Liver (tissue), 9 donors: Measurements from ENCODE around the gene LRWD1. TPM values are rescaled to one million over a fixed set of nuclear protein-coding genes. Genes with fewer than 3 reads are reported as not detected.

ENCODE experiments used
- DNase-seq: peaks from one replicate; pipeline ENCODE4 v3.0.0-alpha.2; 2017; ENCODE audit warnings: low spot score
- H3K27ac ChIP-seq, 2 donors: one replicate each; pipeline ENCODE4 v1.7.0; 2013; ENCODE audit warnings: inconsistent platforms in 2 of 2, low read length in 2 of 2, control low read depth in 1 of 2, low read depth in 1 of 2, mild to moderate bottlenecking in 1 of 2
- H3K27me3 ChIP-seq, 4 donors: one replicate each; pipeline versions ENCODE4 v1.6.1 to v1.7.0; 2013; ENCODE audit warnings: low read length in 3 of 4, inconsistent platforms in 1 of 4, mild to moderate bottlenecking in 1 of 4, moderate library complexity in 1 of 4; ENCODE audit not compliant: control insufficient read depth in 4 of 4, insufficient read depth in 4 of 4
- H3K36me3 ChIP-seq, 4 donors: one replicate each; pipeline versions ENCODE4 v1.6.1 to v1.7.0; 2013; ENCODE audit warnings: low read length in 3 of 4, mild to moderate bottlenecking in 3 of 4, low read depth in 1 of 4, moderate library complexity in 1 of 4; ENCODE audit not compliant: control insufficient read depth in 4 of 4, insufficient read depth in 3 of 4
- H3K4me1 ChIP-seq, 4 donors: one replicate each; pipeline versions ENCODE4 v1.6.1 to v1.7.0; 2013; ENCODE audit warnings: low read length in 3 of 4, mild to moderate bottlenecking in 3 of 4, moderate library complexity in 1 of 4; ENCODE audit not compliant: control insufficient read depth in 4 of 4, insufficient read depth in 4 of 4
- H3K4me3 ChIP-seq, 3 donors: one replicate each; pipeline versions ENCODE4 v1.6.1 to v1.7.0; 2013; ENCODE audit warnings: low read length in 3 of 3, control low read depth in 1 of 3, low read depth in 1 of 3, mild to moderate bottlenecking in 1 of 3
- H3K9ac ChIP-seq, 2 donors: one replicate each; pipeline ENCODE4 v1.7.0; 2013; ENCODE audit warnings: low read length in 2 of 2, mild to moderate bottlenecking in 2 of 2, moderate library complexity in 2 of 2, control low read depth in 1 of 2, low read depth in 1 of 2
- H3K9me3 ChIP-seq, 4 donors: one replicate each; pipeline versions ENCODE4 v1.6.1 to v1.7.0; 2013; ENCODE audit warnings: low read length in 3 of 4; ENCODE audit not compliant: control insufficient read depth in 4 of 4
- EGR1 ChIP-seq, 2 donors: IDR thresholded peaks; 2 replicates each; pipeline ENCODE4 v1.6.1; 2016 to 2018; ENCODE audit warnings: antibody characterized with exemption in 2 of 2, low read depth in 2 of 2
- FOXA1 ChIP-seq: IDR thresholded peaks from 2 replicates; pipeline ENCODE4 v1.6.1; 2016; ENCODE audit warnings: antibody characterized with exemption
- FOXA2 ChIP-seq: IDR thresholded peaks from 2 replicates; pipeline ENCODE4 v1.6.1; 2016; ENCODE audit warnings: antibody characterized with exemption
- GABPA ChIP-seq, 2 donors: IDR thresholded peaks in 1 of 2; conservative IDR thresholded peaks in 1 of 2; 2 replicates each; pipeline ENCODE4 v1.6.1; 2016; ENCODE audit warnings: antibody characterized with exemption in 2 of 2, mild to moderate bottlenecking in 1 of 2, moderate library complexity in 1 of 2
- HNF4A ChIP-seq, 2 donors: conservative IDR thresholded peaks; 2 replicates each; pipeline ENCODE4 v1.6.1; 2016; ENCODE audit warnings: antibody characterized with exemption in 2 of 2, mild to moderate bottlenecking in 2 of 2
- HNF4G ChIP-seq: IDR thresholded peaks from 2 replicates; pipeline ENCODE4 v1.6.1; 2016; ENCODE audit warnings: antibody characterized with exemption
- JUND ChIP-seq, 2 donors: IDR thresholded peaks; 2 replicates each; pipeline ENCODE4 v1.6.1; 2016; ENCODE audit warnings: antibody characterized with exemption in 2 of 2
- MAX ChIP-seq: IDR thresholded peaks from 2 replicates; pipeline ENCODE4 v1.6.1; 2016; ENCODE audit warnings: antibody characterized with exemption
- NR2F2 ChIP-seq: IDR thresholded peaks from 2 replicates; pipeline ENCODE4 v1.6.1; 2016; ENCODE audit warnings: antibody characterized with exemption
- RAD21 ChIP-seq, 2 donors: IDR thresholded peaks; 2 replicates each; pipeline ENCODE4 v1.6.1; 2016; ENCODE audit warnings: antibody characterized with exemption in 2 of 2, mild to moderate bottlenecking in 2 of 2
- RXRA ChIP-seq, 2 donors: IDR thresholded peaks; 2 replicates each; pipeline ENCODE4 v1.6.1; 2017 to 2018; ENCODE audit warnings: antibody characterized with exemption in 2 of 2, mild to moderate bottlenecking in 1 of 2
- SP1 ChIP-seq: IDR thresholded peaks from 2 replicates; pipeline ENCODE4 v1.6.1; 2018; ENCODE audit warnings: antibody characterized with exemption, mild to moderate bottlenecking
- TAF1 ChIP-seq: conservative IDR thresholded peaks from 2 replicates; pipeline ENCODE4 v1.6.1; 2016; ENCODE audit warnings: antibody characterized with exemption, mild to moderate bottlenecking
- YY1 ChIP-seq: IDR thresholded peaks from 2 replicates; pipeline ENCODE4 v1.6.1; 2016; ENCODE audit warnings: antibody characterized with exemption, mild to moderate bottlenecking
- WGBS: extraction: QIAGEN DNeasy Blood & Tissue Kit; methylation state at CpG from one replicate; pipeline ENCODE4 v1.1.7; 2013; 5-methylcytosine and 5-hydroxymethylcytosine counted together
- polyA plus RNA-seq, 2 donors: library from polyadenylated mRNA; stranded (reverse) in 1 of 2; unstranded in 1 of 2; fragments of 200-250 nt in 1 of 2; fragments of >200 nt in 1 of 2; fragmentation: Nextera tagmentation in 1 of 2; extraction: Ambion mirVana in 1 of 2; gene quantifications; one replicate each; pipeline versions ENCODE4 v1.2.1 to v1.2.3, GENCODE V29; 2013 to 2015
- total RNA-seq, 2 donors: library from RNA; depleted of rRNA; stranded (reverse); fragments of >200 nt; gene quantifications; one replicate each; pipeline ENCODE4 v1.2.3, GENCODE V29; 2014
- TF ChIP-seq, protein P1 (sequence below): IDR thresholded peaks from 2 replicates; pipeline ENCODE4 v1.6.1; 2016; ENCODE audit warnings: antibody characterized with exemption, mild to moderate bottlenecking
- TF ChIP-seq, protein P2 (sequence below): fragments of 150-350 bp; IDR thresholded peaks from 2 replicates; pipeline ENCODE4 v1.5.1; 2017; ENCODE audit warnings: improper control_type of control experiment, low read depth, low read length; ENCODE audit not compliant: missing input control
- TF ChIP-seq, protein P3 (sequence below): IDR thresholded peaks from 2 replicates; pipeline ENCODE4 v1.6.1; 2016; ENCODE audit warnings: antibody characterized with exemption
- donor health status: healthy.
- donor health status: healthy.
- donor health status: healthy.
- donor health status: healthy.
- donor health status: healthy.

The LRWD1 gene
- total and polyA plus RNA-seq, 4 donors = 8.6 to 15.3 (median 13.0) TPM

- peak overlapping the region; percentile 76 to 94 (median 82) for H3K4me3 ChIP-seq
- peaks cover 0 to 5% (median 0%) of the 10 kb centered on the region in 4 donors for H3K36me3 ChIP-seq
- peak overlapping the region; percentile 61 to 93 for H3K9ac ChIP-seq
- peak; percentile 48 for DNase-seq
- peak overlapping the region in 1 of 2 donors; percentile 6 for H3K27ac ChIP-seq
- no peaks in the 10 kb centered on the region for H3K9me3 ChIP-seq
- no peak for TF ChIP-seq RAD21 (IDR thresholded peaks at IDR 0.05)
- TF ChIP-seq, protein P1, sequence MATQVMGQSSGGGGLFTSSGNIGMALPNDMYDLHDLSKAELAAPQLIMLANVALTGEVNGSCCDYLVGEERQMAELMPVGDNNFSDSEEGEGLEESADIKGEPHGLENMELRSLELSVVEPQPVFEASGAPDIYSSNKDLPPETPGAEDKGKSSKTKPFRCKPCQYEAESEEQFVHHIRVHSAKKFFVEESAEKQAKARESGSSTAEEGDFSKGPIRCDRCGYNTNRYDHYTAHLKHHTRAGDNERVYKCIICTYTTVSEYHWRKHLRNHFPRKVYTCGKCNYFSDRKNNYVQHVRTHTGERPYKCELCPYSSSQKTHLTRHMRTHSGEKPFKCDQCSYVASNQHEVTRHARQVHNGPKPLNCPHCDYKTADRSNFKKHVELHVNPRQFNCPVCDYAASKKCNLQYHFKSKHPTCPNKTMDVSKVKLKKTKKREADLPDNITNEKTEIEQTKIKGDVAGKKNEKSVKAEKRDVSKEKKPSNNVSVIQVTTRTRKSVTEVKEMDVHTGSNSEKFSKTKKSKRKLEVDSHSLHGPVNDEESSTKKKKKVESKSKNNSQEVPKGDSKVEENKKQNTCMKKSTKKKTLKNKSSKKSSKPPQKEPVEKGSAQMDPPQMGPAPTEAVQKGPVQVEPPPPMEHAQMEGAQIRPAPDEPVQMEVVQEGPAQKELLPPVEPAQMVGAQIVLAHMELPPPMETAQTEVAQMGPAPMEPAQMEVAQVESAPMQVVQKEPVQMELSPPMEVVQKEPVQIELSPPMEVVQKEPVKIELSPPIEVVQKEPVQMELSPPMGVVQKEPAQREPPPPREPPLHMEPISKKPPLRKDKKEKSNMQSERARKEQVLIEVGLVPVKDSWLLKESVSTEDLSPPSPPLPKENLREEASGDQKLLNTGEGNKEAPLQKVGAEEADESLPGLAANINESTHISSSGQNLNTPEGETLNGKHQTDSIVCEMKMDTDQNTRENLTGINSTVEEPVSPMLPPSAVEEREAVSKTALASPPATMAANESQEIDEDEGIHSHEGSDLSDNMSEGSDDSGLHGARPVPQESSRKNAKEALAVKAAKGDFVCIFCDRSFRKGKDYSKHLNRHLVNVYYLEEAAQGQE = no peak
- TF ChIP-seq TAF1 = no peak
- no peak for TF ChIP-seq FOXA1
- TF ChIP-seq SP1 = no peak
- TF ChIP-seq, protein P2, sequence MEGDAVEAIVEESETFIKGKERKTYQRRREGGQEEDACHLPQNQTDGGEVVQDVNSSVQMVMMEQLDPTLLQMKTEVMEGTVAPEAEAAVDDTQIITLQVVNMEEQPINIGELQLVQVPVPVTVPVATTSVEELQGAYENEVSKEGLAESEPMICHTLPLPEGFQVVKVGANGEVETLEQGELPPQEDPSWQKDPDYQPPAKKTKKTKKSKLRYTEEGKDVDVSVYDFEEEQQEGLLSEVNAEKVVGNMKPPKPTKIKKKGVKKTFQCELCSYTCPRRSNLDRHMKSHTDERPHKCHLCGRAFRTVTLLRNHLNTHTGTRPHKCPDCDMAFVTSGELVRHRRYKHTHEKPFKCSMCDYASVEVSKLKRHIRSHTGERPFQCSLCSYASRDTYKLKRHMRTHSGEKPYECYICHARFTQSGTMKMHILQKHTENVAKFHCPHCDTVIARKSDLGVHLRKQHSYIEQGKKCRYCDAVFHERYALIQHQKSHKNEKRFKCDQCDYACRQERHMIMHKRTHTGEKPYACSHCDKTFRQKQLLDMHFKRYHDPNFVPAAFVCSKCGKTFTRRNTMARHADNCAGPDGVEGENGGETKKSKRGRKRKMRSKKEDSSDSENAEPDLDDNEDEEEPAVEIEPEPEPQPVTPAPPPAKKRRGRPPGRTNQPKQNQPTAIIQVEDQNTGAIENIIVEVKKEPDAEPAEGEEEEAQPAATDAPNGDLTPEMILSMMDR = no peak
- no peak for TF ChIP-seq GABPA (IDR thresholded peaks at IDR 0.05 in 1 of 2, conservative IDR thresholded peaks at IDR 0.05 in 1 of 2)
- TF ChIP-seq, protein P3, sequence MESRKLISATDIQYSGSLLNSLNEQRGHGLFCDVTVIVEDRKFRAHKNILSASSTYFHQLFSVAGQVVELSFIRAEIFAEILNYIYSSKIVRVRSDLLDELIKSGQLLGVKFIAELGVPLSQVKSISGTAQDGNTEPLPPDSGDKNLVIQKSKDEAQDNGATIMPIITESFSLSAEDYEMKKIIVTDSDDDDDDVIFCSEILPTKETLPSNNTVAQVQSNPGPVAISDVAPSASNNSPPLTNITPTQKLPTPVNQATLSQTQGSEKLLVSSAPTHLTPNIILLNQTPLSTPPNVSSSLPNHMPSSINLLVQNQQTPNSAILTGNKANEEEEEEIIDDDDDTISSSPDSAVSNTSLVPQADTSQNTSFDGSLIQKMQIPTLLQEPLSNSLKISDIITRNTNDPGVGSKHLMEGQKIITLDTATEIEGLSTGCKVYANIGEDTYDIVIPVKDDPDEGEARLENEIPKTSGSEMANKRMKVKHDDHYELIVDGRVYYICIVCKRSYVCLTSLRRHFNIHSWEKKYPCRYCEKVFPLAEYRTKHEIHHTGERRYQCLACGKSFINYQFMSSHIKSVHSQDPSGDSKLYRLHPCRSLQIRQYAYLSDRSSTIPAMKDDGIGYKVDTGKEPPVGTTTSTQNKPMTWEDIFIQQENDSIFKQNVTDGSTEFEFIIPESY = no peak
- no peaks in the 10 kb centered on the region for H3K27me3 ChIP-seq
- 15% methylated on average over 24 of the region's 24 CpGs for WGBS
- H3K4me1 ChIP-seq = peaks cover 8 to 45% (median 35%) of the 10 kb centered on the region in 4 donors
Observed at GRCh38 chr7:102463841-102464576, 775 bp upstream of the LRWD1 start.

DNA sequence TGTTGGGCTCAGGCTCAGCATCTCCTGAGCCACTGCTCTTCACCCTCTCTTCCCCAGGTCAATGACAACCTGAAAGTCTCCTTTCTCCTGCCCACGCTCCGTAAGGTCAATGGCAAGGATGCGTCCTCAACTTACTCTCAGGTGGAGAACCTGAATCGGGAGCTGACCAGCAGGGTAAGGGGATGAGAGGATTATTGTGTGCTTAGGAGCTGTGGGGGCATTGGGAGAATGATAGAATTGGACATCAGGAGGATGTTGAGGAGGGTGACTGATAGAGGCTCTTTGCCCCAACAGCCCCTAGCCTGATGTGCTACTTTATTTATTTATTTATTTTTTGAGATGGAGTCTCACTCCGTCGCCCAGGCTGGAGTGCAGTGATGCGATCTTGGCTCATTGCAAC lies 1.3 kb downstream of the LRWD1 start:
- H3K36me3 ChIP-seq = no peaks in the 10 kb centered on the region
- H3K27me3 ChIP-seq = no peaks in the 10 kb centered on the region
- peaks cover 14 to 60% (median 54%) of the 10 kb centered on the region in 4 donors for H3K4me1 ChIP-seq
- no peak overlapping the region for H3K9ac ChIP-seq
- H3K27ac ChIP-seq = no peak overlapping the region
- no peak overlapping the region for H3K4me3 ChIP-seq
- DNase-seq = no peak
- no peaks in the 10 kb centered on the region for H3K9me3 ChIP-seq
- 96% methylated on average over 7 of the region's 7 CpGs for WGBS
- TF ChIP-seq TAF1 (no peak), FOXA2 (no peak), FOXA1 (no peak), HNF4A (conservative IDR thresholded peaks at IDR 0.05) (no peak), MAX (no peak), RXRA (IDR thresholded peaks at IDR 0.05) (no peak), YY1 (no peak), EGR1 (IDR thresholded peaks at IDR 0.05; ENCODE audit: low read depth in 2 of 2) (no peak), GABPA (IDR thresholded peaks at IDR 0.05 in 1 of 2, conservative IDR thresholded peaks at IDR 0.05 in 1 of 2) (no peak), NR2F2 (no peak), HNF4G (no peak), RAD21 (IDR thresholded peaks at IDR 0.05) (no peak), JUND (IDR thresholded peaks at IDR 0.05) (no peak), SP1 (no peak)
- TF ChIP-seq, protein P2 = no peak
- TF ChIP-seq, protein P1 = no peak
